AG04450 (cell line): ENCODE measurements around the gene CCIN. TPM values are rescaled to one million over a fixed set of nuclear protein-coding genes. Genes with fewer than 3 reads are reported as not detected.
A peak's percentile ranks its signal among the peaks of the same experiment; 100 is the strongest.
"Not testable (repeated sequence)": the region's sequence is repeated elsewhere in the genome, so short reads cannot be mapped to it uniquely, and the experiment has no call there.

Source experiments
- CTCF ChIA-PET: fragments of 300-600, 350-600 bp; formaldehyde crosslinking; extraction: SDS; loops from one replicate; lab custom pipeline; 2022; ENCODE audit warnings: antibody characterized with exemption, inconsistent platforms; lab: Charles Lee
- POLR2A ChIA-PET: fragments of 350-600 bp; formaldehyde crosslinking; extraction: SDS; loops from one replicate; lab custom pipeline; 2021; ENCODE audit warnings: antibody characterized with exemption, inconsistent platforms; lab: Yijun Ruan, JAX
- DNase-seq: peaks from one replicate; pipeline ENCODE4 v3.0.0-alpha.2; 2011; ENCODE audit warnings: low read depth, low spot score
- H3K27ac ChIP-seq: one replicate; pipeline ENCODE4 v1.5.1; 2012; ENCODE audit warnings: low read depth, low read length, control low read depth
- H3K27me3 ChIP-seq: one replicate; pipeline ENCODE4 v1.6.0; 2012; ENCODE audit warnings: low read length; ENCODE audit not compliant: control insufficient read depth, insufficient read depth
- H3K4me3 ChIP-seq: 2 replicates; pipeline ENCODE4 v1.5.1; 2011; ENCODE audit warnings: mild to moderate bottlenecking, low read depth, low read length, control low read depth
- H3K9me3 ChIP-seq: 2 replicates; pipeline ENCODE4 v1.5.1; 2012; ENCODE audit warnings: low read length; ENCODE audit not compliant: control insufficient read depth, insufficient read depth
- CTCF ChIP-seq: IDR thresholded peaks from 2 replicates; pipeline ENCODE4 v1.5.1; 2011; ENCODE audit warnings: low read depth, low read length, control low read depth, inconsistent platforms
- polyA plus RNA-seq: library from polyadenylated mRNA; depleted of rRNA; stranded (reverse); fragments of >200 nt; gene quantifications from 2 replicates; pipeline ENCODE4 v1.2.3, GENCODE V29; 2011

The CCIN gene
- polyA plus RNA-seq, 1 experiment = 0.48 TPM

DNA sequence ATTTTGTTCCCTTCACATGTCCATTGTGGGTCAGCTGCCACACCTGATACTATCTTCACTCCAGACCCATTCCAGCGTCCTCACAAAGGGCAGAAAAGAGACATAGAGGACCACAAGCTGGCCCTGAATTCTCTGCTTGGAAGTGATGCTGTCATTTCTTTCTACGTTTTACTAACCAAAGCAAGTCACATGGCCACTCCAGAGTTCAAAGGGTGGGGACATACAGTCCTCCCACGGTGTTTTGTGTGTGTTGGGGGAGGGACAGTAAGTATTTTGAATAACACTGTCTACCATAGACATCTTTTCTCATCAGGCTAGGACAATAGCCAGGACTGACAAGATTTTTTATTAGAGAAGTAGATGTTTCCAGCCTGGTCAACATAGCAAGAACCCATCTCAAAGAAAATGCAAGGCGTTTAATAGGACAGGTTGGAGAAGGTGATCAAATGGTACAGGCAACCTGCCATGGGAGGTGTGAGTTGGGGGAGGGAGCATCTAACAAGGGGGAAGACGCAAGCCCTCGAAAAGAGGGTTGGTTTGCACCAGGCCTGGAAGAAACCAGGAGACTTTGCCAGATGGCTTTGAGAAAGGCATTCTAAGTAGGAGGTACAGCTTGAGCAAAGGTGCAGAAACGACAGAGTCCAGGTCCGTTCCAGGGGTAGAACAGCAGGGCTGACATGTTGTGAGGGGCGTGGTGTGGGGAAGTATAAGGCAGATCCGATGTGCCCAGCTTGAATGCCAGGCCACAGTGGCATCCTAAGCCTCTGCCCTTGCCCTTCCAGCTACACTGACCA lies 43.9 kb upstream of the CCIN start:
- Histone ChIP-seq H3K27me3 (no peaks in the 10 kb centered on the region), H3K9me3 (no peaks in the 10 kb centered on the region), H3K4me3 (no peak overlapping the region), H3K27ac (peak overlapping the region; percentile 21)
- CTCF ChIA-PET = no interaction called here
- no peak for DNase-seq
- POLR2A ChIA-PET = interaction anchor here (1.5 kb wide), 1 partner anchor 11 kb away, joined by 4 read pairs; the partner anchor contains the start of gene GLIPR2
- no peak for TF ChIP-seq CTCF

- ChIA-PET POLR2A (no interaction called here), CTCF (no interaction called here)
- TF ChIP-seq CTCF = no peak
- DNase-seq = no peak
- Histone ChIP-seq H3K27ac (peak overlapping the region; percentile 21), H3K9me3 (no peaks in the 10 kb centered on the region), H3K27me3 (no peaks in the 10 kb centered on the region), H3K4me3 (no peak overlapping the region)
Observed at GRCh38 chr9:36126016-36126730, 43.0 kb upstream of the CCIN start.

DNA sequence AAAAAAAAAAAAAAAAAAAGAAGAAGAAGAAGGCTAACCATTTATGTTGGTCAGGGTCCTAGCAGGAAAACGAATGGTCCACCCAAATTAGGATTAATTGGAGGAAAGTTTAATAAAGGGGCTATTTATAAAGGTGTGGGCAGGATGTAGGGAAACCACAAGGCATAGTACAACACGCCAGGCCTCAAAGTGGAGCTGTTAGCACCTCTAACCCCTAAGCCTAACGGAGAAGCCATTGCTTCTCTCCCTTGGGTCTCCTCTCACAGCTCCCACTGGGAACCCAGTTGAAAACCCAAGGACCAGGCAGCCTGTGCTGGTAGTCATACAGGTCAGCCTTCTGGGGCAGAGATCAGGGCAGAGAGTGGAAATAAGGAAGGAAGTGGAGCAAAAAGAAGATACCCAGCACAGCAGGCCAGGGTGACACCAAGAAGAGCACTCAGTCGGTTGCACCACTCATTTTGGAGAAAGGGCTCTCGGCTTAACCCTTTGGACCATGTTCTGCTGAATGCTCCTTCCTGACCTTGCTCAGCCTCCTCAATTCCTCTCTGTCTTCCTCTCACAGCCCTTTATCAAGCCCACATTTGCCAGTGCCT lies 41.4 kb upstream of the CCIN start:
- DNase-seq = no peak
- H3K27ac ChIP-seq = no peak overlapping the region
- H3K4me3 ChIP-seq = no peak overlapping the region
- ChIA-PET POLR2A (no interaction called here), CTCF (no interaction called here)
- no peak for TF ChIP-seq CTCF
- H3K27me3 ChIP-seq = no peaks in the 10 kb centered on the region
- H3K9me3 ChIP-seq = no peaks in the 10 kb centered on the region

GRCh38 chr9:36128349-36128748 lies 40.8 kb upstream of the CCIN start:
- no peaks in the 10 kb centered on the region for H3K9me3 ChIP-seq
- ChIA-PET CTCF (no interaction called here), POLR2A (no interaction called here)
- H3K27ac ChIP-seq = no peak overlapping the region
- H3K27me3 ChIP-seq = no peaks in the 10 kb centered on the region
- no peak for TF ChIP-seq CTCF
- DNase-seq = no peak
- H3K4me3 ChIP-seq = no peak overlapping the region

DNA sequence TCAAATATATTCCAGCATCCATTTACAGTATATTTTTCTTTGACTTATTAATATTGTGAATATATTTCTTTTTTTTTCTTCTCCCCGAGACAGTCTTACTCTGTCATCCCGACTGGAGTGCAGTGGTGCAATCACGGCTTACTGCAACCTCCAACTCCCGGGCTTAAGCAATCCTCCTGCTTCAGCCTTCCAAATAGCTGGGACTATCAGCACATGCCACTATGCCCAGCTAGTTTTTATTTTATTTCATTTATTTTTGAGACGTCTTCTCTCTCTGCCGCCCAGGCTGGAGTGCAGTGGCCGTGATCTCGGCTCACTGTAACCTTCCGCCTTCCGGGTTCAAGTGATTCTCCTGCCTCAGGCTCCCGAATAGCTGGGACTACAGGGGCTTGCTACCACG lies 40.0 kb upstream of the CCIN start:
- Histone ChIP-seq H3K27ac (no peak overlapping the region), H3K9me3 (no peaks in the 10 kb centered on the region), H3K4me3 (no peak overlapping the region), H3K27me3 (no peaks in the 10 kb centered on the region)
- no peak for DNase-seq
- POLR2A ChIA-PET = no interaction called here
- no peak for TF ChIP-seq CTCF
- CTCF ChIA-PET = no interaction called here

DNA sequence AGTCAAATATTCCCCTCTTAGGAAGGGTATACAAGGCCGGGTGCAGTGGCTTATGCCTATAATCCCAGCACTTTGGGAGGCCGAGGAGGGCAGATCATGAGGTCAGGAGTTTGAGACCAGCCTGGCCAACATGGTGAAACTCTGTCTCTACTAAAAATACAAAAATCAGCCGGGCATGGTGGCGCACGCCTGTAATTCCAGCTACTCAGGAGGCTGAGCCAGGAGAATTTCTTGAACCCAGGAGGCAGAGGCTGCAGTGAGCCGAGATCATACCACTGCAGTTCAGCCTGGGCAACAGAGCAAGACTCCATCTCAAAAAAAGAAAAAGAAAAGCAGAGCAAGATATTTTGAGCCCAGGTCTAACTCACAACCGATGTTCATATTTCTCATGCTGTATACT lies 37.5 kb upstream of the CCIN start:
- not testable (repeated sequence) for H3K9me3 ChIP-seq, H3K27ac ChIP-seq, H3K4me3 ChIP-seq, DNase-seq, H3K27me3 ChIP-seq
- ChIA-PET CTCF (interaction anchor here (0.6 to 1.2 kb wide), 3 partner anchors 25 to 123 kb away, joined by 3 read pairs; no protein-coding TSS in a partner anchor), POLR2A (interaction anchor here (0.7 kb wide), 1 partner anchor 189 kb away, joined by 10 read pairs; no protein-coding TSS in a partner anchor)
